Sigmoid colon (tissue), 4 donors: Measurements from ENCODE around the gene RHOT1.
"Not testable (repeated sequence)": the region's sequence is repeated elsewhere in the genome, so short reads cannot be mapped to it uniquely, and the experiment has no call there.

Experiments used
- CTCF ChIP-seq, 4 experiments: fragments of 450-650 bp in 3 of 4; fragments of 200-600 bp in 1 of 4; IDR thresholded peaks; one replicate each; pipeline ENCODE4 v1.5.1; 2016 to 2019; ENCODE audit warnings: antibody characterized with exemption in 4 of 4, mild to moderate bottlenecking in 3 of 4, moderate library complexity in 2 of 4
- EP300 ChIP-seq, 4 donors: sonication (generic); formaldehyde crosslinking; IDR thresholded peaks; one replicate each; pipeline ENCODE4 v1.6.1; 2017; ENCODE audit warnings: antibody characterized with exemption in 4 of 4
- POLR2A ChIP-seq, 2 donors: fragments of 450-650 bp; IDR thresholded peaks; one replicate each; pipeline ENCODE4 v1.6.1; 2016; ENCODE audit warnings: antibody characterized with exemption in 2 of 2, mild to moderate bottlenecking in 2 of 2, moderate library complexity in 2 of 2
- POLR2AphosphoS5 ChIP-seq, 4 donors: sonication (generic); formaldehyde crosslinking; IDR thresholded peaks; one replicate each; pipeline ENCODE4 v1.6.1; 2017; ENCODE audit warnings: antibody characterized with exemption in 4 of 4

- TF ChIP-seq CTCF, EP300, POLR2A, POLR2AphosphoS5 (IDR thresholded peaks at IDR 0.05): not testable (repeated sequence)
Observed at GRCh38 chr17:32179103-32179502, 36.8 kb downstream of the RHOT1 start.
